Stimulated activated CD8-positive, alpha-beta memory T cell treated with anti-CD3 and anti-CD28 coated beads, Interleukin-12 subunit alpha, Interleukin-12 subunit beta, amount 100 ng/mL, for 4 hours (primary cell): Measurements from ENCODE around the gene DMBT1.

Experiments used
- DNase-seq: peaks from one replicate; pipeline ENCODE4 v3.0.0-alpha.2; 2020; ENCODE audit warnings: low read depth

Gene DMBT1

DNA sequence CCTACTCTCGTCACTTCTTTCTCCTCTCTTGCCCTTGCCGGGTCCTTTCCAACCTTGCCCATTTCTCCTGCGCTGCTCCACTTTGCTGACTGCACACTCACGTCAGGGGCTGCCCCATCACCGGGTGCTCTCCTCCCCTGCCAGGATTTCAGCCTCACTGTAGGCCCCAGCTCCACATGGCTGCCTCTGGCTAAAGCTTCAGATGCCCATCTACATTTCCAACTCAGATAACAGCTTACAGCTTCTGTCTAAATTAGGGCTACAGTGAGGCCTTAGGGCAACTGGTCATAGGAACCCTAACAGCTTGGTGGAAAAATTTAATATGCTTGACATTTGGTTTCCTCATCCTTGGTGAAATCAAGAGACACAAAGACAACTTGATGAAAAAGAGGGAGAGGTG, 113.2 kb downstream of the DMBT1 start:
- no peak for DNase-seq

DNA sequence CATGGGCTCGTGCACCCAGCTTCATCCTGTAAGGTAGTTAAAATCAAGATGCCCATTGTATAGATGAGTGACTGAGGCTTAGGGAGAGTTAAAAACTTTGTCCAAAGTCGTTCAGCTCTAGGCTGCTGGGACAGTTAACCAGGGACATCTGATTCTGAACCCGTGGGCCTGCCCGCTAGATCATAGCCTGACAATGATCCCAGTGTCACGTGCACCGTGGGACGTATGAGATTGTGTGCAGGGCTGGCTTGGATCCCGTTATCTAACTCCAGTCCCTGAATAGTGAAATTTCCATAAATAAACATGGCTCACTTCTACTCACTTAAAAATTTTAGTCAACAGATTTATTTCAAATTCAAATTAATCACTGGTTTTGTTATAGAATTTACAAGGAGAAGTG, 114.2 kb downstream of the DMBT1 start:
- no peak for DNase-seq

DNA sequence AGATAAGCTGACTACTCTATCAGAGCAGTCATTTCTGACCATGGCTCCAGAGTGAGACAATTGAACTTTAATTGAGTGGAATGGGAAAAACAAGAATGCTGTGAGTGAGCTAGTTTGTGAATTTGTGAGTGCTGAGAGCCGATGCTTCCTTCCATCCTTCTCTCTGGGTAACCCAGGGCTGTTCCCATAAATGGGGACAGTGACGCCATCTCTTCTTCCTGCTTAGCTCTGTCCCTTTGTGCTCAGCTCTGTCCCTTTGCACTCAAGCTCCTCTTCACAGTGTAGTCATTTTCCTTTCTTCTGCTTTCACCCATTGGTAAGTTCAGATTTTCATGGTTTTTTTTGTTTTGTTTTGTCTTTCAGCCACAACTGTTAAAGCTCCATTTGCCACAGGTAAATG, 114.7 kb downstream of the DMBT1 start:
- DNase-seq: no peak

DNA sequence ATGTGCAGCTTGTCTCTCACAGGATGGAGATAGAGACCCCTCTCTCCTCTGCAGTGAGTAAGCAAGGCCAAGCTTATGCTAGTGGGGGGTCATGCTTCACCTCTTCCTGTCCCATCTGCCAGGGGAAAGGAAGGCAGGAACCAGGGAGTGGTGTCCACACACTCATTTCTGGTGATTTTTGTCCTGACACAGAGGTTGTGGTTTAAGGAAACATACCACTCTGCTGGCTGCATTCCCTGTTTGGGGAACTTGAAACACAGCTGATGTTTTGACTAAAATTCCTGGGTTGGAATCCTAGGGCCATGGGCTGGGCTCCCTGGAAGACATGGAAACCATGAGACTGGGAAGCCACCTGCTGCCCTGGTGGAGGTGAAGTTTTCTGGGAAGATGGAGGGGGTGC, 117.7 kb downstream of the DMBT1 start:
- no peak for DNase-seq

DNA sequence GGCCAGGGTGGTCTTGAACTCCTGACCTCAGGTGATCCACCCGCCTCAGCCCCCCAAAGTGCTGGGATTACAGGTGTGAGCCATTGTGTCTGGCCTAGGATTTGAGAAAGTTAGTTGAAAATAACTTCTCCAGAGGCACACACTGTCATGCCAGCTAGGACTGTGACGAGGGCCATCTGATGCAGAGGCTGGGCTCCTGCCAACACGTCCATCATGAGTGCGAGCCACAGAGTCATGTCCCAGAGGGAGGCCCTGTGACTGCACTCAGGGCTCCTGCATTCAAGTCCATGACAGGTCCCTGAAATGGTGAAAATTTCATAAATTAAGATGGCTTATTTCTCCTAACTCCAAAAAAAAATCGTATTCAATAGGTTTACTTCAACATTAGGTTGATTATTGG, 122.0 kb downstream of the DMBT1 start:
- no peak for DNase-seq

DNA sequence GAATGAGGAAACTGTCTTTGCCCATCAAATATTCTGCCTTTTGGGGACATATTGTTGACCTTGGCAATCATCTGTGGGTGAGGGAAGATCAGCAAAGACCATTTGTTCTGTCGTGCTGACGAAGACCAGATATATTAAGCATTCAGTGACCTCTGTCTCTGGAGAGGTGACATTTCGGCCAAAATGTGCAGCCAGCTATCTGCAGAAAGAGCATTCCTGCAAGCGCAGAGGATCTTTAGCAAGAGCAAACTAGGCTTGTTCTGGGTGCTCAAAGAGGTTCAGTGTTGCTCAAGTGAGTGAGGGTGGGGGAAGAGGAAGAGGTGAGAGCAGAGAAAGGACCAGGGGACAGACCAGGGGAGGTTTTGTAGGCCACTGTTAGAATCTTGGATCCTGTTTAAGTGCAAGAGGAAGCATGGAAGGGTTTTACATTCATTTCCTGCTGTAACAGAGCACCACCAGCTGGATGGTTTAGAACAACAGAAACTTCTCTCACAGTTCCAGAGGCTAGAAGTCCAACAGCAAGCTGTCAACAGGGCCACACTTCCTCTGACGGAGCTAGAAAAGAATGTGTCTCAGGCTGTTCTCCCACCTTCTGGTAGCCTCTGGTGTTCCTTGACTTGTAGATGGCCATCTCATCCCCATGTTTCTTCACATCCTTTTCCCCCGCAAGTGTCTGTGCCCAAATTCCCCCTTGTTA, 127.9 kb downstream of the DMBT1 start:
- DNase-seq: no peak

DNA sequence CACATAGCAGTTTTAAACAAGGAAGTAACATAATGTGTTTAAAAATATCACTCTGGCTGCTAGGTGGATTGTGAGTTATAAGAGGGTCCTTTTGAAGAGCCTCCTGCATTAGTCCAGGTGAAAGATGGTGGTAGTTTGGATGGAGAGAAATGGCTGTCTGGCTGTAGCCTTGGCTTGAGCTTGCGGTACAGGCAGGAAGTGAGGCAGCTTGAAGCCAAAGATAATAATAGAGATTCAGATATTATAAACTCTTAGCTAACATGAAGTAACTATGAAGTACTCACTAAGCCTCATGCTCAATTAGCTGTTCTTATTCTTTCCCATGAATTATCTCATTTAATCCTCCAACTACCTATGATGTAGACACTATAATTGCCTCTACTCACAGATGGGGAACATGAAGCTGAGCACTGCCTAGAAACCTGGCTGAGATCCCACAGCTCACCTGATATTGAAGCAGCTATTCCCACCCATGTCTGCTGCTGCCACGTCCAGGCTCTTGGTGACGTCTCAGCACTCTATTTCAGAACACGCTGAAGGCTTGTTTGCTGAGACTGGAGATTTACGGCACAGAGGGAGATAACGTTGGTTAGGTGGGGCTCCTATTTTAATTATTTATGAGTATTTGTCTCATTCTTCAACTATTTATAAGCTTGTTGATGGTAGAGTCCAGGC, 128.7 kb downstream of the DMBT1 start:
- DNase-seq: no peak

DNA sequence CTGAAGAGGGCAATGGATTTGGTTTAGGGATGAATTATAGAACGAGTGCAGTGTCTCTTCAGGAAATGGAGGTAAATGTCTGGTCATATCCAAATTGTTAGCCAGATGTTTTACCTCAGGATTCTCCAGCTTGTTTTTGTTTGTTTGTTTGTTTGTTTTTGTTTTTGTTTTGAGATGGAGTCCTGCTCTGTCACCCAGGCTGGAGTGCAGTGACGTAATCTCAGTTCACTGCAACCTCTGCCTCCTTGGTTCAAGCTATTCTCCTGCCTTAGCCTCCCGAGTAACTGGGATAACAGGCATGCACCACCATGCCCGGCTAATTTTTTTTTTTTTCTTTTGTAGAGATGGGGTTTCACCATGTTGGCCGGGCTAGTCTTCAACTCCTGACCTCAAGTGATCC, 132.2 kb downstream of the DMBT1 start:
- no peak for DNase-seq
